Measurements from ENCODE around the gene NAP1L4.

Gene NAP1L4

GRCh38 chr11:2915473-2915872, 76.7 kb downstream of the NAP1L4 start:
- H3K27ac ChIP-seq: peak overlapping the region; percentile 96; the same call in 1 of the 2 replicates
- TF ChIP-seq, protein P1, sequence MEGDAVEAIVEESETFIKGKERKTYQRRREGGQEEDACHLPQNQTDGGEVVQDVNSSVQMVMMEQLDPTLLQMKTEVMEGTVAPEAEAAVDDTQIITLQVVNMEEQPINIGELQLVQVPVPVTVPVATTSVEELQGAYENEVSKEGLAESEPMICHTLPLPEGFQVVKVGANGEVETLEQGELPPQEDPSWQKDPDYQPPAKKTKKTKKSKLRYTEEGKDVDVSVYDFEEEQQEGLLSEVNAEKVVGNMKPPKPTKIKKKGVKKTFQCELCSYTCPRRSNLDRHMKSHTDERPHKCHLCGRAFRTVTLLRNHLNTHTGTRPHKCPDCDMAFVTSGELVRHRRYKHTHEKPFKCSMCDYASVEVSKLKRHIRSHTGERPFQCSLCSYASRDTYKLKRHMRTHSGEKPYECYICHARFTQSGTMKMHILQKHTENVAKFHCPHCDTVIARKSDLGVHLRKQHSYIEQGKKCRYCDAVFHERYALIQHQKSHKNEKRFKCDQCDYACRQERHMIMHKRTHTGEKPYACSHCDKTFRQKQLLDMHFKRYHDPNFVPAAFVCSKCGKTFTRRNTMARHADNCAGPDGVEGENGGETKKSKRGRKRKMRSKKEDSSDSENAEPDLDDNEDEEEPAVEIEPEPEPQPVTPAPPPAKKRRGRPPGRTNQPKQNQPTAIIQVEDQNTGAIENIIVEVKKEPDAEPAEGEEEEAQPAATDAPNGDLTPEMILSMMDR (IDR thresholded peaks at IDR 0.05): no peak
- no peak for TF ChIP-seq ZFX (IDR thresholded peaks at IDR 0.05; ENCODE audit: borderline replicate concordance)

GRCh38 chr11:2914455-2915195, 77.5 kb downstream of the NAP1L4 start:
- TF ChIP-seq, protein P1 (IDR thresholded peaks at IDR 0.05): no peak
- TF ChIP-seq ZFX (IDR thresholded peaks at IDR 0.05; ENCODE audit: borderline replicate concordance): no peak
- H3K27ac ChIP-seq: peak overlapping the region; percentile 96

- TF ChIP-seq ZFX (IDR thresholded peaks at IDR 0.05; ENCODE audit: borderline replicate concordance): no peak
- peak overlapping the region; percentile 96 for H3K27ac ChIP-seq
Observed at GRCh38 chr11:2913776-2914175, 78.4 kb downstream of the NAP1L4 start.

DNA sequence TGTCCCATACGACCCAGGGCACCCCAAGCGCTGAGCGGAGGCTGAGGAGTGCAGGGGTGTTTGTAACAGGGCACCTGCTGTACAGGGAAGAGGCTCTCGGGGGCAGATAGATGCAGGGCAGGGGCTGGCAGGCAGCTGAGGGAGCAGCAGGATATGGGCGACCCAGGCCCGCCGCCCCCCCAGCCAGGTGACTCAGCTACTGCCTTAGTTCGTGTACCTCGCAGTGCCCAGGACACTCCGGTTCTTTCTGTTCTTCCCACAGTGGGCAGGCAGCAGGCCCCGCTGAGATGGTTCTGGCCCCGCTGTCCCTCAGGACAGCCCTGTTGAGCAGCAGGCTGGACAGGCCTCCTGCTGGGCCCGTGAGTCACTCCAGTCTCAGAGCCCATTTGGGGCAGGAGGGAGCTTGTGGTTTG, 79.1 kb downstream of the NAP1L4 start:
- H3K27ac ChIP-seq: peak overlapping the region; percentile 96
- no peak for TF ChIP-seq ZFX (IDR thresholded peaks at IDR 0.05; ENCODE audit: borderline replicate concordance)
- TF ChIP-seq, protein P1 (IDR thresholded peaks at IDR 0.05): no peak

- TF ChIP-seq, protein P1 (IDR thresholded peaks at IDR 0.05): no peak
- TF ChIP-seq ZFX (IDR thresholded peaks at IDR 0.05; ENCODE audit: borderline replicate concordance): no peak
- peak overlapping the region; percentile 96 for H3K27ac ChIP-seq
Observed at GRCh38 chr11:2912498-2912897, 79.6 kb downstream of the NAP1L4 start.

- TF ChIP-seq, protein P1 (IDR thresholded peaks at IDR 0.05): no peak
- no peak for TF ChIP-seq ZFX (IDR thresholded peaks at IDR 0.05; ENCODE audit: borderline replicate concordance)
- H3K27ac ChIP-seq: peak overlapping the region; percentile 96
Observed at GRCh38 chr11:2911785-2912391, 80.2 kb downstream of the NAP1L4 start.

DNA sequence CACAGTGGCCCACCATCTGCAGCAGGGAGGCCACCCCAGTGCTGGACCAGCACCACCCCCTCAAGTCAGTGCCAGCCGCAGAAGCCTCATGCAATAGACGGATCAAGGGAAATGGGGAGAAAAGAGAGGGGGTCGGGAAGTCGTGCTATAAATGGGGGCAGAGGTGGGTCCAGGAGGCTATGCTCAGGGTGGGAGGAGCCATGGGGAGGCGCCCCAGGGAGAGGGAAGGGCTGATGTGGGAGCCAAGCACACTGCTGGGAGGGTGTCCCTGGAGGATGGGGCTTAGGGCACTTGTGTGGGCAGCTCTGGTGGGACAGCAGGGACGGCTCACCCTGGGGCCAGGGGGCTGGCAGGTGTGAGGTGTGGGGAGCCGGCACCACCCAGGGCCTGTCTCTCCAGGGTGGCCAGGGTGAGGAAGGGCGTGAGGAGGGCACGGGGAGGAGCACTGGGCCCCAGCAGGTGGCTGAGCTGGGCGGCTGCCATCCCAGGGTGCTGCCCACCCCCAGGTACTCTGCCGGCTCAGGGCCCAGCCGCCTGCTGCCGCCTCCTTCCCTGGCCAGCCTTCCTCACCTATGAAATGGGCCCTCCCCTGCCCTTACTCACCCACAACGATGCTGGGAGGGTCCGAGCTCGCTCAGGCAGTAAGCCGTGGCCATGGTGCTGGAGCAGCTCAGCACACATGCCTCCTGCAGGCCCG, 80.9 kb downstream of the NAP1L4 start:
- TF ChIP-seq ZFX (IDR thresholded peaks at IDR 0.05; ENCODE audit: borderline replicate concordance): no peak
- TF ChIP-seq, protein P1 (IDR thresholded peaks at IDR 0.05): no peak
- peak overlapping the region; percentile 96 for H3K27ac ChIP-seq

All from 22Rv1 (cell line).